GM19324 (cell line): ENCODE results near the gene NKX3-2.

Experiments used
- ATAC-seq: cut with Tn5 transposase; IDR thresholded peaks from one replicate; pipeline ENCODE4 v1.9.1; 2021; ENCODE audit warnings: mild to moderate bottlenecking, moderate library complexity; ENCODE audit not compliant: unreplicated experiment, low FRiP score

NKX3-2 gene

DNA sequence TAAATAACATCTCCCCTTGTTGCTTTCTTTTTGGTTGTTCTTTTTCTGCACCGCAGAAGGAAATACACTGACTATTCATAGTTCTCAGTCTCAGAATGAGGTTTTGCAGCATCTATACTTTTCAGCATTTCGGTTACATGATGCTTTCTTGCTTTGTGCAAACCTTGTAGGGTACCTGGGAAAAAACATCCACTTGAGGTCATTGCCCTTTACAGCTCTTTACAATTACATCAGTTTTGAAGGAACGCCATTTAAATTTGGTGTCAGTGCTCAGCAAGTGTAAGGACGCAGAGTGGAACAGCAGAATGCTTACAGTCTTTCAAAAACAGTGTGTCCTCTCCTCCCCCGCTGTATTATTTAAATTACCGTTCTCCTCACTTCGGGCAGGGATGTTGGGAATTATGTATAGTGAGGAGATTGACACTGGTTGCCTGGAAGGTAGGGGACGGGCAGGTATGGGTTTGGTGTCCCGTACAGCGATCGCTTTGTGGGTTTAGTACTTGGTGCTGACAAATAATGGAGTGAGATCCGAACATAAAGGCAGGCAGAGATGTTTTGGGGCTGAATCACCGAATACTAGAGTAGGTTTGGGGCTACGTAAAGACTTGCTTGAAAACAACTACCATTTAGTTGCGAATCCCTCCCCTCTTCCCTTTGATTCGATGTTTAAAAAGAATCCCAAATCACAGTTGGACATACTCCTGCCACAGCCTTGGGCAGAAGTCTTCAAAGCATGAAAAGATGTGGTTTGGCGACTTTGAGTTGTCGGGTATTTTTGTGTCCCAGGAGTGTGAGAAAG is 2.0 kb upstream of the NKX3-2 start:
- ATAC-seq, result no peak

DNA sequence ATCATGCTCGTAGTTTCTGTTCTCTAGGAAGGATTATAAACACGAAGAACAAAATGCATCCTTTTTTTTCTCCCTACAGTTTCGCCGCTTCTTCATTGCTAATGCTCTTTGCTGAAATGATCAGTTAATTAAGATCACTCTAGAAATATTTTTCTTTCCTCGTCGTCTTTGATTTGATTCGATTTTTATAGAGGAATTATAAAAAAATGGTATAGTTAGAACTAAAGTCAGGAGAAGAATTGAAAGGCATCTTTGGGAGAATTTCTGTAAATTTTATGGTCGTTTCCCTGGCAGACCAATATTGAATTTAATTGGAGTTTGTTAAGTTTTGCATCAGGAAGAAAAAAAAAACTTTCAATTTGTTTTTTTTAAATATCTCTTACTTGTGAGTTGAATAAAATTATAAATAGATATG is 1.1 kb upstream of the NKX3-2 start:
- no peak for ATAC-seq

DNA sequence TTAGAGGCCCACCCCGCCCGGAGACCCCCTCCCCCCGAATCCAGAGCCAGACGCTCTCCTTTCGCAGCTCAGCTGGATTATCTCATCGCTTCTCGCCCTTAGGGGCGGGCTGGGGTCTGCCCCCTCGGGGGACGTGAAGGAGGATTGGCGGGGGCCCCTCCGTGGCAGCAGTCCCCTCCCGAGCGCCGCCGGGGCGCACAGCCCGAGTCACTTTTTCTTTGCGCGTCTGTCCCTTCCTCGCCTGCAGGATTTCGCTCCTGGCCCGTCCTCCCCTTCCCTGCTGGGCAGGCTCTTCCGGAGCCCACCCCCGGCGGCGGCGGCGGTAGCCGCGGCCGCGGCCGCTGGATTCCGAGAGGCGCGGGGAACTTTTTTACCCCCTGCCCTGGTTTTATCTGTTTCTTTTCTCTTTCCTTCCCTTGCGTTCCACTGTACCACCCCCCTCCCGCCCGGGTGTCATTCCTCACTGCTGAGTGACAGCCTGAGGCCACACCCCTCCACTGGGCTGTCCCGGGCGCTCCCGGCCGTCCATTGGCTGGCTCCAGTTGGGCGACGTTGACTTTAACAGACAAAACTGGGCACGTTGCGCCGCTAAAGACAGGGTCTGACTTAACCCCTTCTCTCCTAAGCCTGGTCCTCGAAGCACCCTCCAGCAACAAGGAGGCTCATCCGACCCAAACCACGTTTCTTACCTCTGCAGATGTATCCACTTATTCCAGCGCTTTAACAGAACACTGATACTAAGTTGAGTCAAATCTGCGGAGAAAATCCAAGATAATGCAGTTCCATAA is 492 bp upstream of the NKX3-2 start:
- no peak for ATAC-seq

DNA sequence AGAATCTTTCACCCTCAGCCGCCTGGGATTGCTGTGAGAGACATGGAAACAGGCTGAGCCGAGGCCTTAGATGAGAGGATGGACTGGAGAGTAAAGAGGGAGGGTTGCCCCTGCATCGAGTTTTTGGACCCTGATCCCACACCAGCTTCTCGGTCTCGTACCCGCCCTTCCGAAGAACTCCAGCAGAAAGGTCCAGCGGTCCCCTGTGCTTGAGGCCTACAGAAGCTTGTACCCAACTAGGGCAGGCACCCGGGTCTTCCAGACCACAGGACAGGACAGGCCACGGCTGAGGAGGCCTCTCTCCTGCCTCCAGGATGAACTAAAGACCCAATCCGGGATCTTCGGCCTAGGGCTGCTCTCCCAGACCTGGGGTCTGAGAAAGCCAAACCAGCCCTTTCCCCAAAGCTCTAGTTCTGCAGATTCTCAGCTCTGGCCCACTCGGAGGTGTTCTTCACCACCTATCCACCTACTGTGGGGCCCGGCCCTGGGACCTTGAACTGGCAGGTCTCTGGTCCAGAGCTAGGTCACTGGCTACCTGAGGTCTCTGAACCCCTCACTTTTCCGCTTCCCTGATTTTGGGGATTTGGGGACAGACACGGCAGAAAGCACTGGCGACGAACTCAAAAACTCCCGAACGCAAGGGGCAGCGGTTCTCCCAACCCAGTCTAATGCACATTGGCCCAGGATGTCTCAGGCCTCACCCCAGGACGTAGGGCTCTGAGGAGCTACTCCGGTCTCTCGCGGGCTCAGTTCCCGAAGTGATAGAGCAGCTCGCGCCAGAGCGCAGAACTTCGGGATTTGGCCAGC is 1.1 kb downstream of the NKX3-2 start:
- ATAC-seq, result no peak

DNA sequence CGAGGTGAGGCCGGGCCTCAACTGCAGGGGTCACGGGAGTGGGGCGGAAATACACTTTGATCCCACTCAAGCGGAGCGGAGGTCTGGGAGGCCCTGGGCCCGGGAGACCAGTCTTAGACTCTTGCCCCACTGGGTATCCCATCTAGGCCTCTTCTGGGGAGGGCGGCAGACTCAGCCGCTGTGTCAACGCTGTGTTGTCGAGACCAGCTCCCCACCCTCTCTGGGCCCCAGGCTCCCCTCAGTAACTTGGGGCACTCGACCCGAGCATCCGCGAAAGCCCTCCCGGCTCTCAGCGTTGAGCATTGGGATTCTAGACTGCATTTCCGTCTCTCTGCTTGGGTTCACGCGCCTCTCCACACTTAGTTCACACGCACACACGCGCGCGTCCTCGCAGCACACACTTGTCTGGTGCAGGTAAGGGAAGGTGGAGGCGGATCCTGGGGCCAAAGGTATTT is 1.7 kb downstream of the NKX3-2 start:
- ATAC-seq, result no peak

DNA sequence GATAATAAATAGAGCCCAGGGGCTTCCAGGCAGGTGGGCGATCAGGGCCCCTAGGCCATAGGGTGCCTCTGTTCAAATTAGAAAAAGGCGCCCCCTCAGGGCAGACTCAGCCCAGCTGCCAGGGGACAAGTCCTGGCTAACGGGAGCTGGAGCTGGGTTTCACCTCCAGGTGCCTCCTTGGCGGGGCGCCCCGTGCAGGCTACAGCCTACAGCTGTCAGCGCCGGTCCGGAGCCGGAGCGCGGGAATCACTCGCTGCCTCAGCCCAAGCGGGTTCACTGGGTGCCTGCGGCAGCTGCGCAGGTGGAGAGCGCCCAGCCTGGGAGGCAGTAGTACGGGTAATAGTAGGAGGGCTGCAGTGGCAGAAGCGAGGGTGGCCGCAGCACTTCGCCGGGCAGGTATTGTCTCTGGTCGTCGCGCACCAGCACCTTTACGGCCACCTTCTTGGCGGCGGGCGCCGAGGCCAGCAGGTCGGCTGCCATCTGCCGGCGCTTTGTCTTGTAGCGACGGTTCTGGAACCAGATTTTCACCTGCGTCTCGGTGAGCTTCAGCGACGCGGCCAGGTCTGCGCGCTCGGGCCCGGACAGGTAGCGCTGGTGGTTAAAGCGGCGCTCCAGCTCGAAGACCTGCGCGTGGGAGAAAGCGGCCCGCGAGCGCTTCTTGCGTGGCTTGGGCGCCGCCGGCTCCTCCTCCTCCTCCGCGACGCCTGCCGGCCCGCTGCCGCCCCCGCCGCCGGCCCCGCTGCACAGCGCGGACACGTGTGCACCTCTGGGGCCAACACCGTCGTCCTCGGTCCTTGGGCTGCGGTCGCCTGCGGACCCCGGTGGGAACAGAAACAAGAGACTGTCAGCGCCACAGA is 2.4 kb downstream of the NKX3-2 start:
- no peak for ATAC-seq

DNA sequence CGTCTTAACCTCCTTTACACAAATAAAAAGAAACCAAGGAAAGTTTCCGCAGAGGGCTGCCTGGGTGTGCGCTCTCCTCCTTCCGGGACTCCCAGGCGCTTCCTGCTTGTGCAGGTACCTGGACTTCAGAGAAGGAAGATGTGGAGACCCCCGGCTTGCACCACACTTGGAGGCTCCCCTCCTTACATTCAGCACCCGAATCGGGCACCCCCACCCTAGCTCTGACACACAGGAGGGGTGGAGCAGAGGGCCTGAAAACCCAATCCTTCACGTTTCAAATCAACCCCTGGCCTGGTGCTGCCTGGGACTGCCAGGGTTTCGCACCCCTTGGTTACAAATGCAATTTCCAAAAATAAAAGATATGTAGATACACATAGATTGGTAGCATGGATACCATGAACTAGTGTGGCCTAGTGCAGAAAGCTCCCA is 3.1 kb downstream of the NKX3-2 start:
- no peak for ATAC-seq

DNA sequence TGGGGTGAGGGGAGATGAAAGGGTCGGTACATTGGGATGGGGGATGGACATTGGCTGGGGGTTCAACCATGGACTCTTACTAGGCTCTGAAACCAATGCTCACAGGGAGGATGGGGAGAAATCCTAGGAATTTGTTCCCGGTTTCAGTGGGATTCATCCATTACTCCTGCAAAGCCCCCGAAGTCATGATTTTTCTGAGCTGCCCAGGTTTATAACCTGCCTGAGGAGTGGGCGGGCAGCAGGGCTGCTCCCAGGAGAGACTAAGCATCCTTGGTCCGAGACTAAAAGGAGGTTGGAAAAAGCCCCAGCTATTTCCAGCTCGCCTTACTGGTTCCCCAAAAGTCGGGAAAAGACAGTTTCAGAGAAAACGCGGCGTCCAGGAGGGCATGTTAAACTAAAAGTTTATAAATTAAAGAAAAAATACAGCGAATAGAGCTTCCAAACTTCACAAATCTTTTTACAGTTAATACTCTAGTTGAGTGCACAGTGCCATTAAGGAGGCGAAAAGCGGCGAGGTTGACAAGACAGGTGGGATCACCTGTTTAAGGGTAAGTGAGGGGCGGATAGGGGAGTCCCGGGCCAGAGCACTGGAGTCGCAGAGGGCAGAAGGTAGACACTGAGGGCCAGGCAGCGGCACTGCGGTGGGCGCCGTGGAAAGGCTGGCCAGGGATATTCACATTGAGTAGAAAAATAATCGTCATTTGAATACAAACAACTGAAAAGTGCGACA is 3.7 kb downstream of the NKX3-2 start:
- no peak for ATAC-seq

DNA sequence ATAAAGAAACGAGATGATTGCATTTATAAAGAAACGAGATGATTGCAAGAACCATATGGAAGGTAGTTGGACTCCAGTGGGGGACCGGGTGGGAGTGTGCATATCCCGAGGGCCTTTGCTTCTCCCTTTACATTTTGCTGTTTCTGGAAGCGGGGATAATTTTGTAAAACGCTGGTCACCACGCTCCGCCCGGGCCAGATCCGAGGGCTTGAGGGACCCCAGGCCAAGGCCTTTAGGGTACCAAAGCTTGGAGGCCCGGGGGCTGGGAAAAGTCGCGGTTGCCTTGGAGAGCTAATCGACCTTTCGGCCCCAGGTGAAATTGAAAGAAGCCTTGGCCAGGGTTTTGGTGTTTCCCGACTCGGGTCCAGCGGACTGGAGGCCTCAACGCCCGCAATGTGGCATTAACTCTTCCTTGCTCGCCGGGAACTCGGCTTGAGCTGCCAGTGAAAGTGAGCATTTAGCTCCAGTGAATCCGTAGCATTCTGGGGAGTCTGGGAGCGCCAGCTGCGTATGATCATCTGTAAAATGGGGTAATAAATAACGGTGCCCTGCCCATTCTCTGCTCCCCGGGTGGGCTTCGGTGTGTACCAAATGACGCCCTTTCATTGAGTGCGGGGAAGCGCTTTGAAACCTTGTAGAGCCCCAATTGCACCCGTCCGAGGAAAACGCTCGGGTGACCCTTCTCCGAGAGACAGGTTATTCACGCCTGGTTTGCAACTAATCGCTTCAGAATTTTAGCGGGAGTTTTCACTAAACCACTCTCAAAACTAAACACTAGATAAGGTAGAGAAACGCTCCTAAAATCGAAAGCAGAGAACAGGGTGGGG is 4.5 kb downstream of the NKX3-2 start:
- no peak for ATAC-seq

DNA sequence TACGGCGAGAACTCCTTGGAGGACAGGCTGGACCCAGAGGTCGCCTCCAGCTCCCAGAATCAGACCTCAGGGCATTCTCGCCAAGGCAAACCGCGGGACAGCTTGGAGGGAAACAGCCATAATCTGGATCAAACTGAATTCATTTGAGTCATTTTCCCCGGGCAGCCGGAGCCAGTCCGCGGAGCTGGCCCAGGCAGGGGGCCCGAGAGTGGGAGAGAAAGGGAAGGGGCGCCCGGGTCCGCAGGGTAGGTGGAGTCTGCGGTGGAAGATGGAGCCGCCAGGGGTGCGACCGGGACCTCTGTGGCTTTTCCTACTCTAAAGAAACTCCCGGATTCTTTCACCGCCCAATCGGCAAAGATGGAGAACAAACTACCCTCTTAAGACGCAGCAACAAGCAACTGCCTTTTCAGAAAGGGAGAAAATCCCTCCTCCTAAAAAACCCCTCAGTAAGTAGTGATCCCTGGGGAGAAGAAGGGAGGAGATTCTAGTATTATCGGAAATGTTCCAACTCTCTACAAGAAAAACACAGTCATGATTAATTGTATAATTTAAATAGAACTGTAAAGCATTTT is 5.2 kb downstream of the NKX3-2 start:
- no peak for ATAC-seq

DNA sequence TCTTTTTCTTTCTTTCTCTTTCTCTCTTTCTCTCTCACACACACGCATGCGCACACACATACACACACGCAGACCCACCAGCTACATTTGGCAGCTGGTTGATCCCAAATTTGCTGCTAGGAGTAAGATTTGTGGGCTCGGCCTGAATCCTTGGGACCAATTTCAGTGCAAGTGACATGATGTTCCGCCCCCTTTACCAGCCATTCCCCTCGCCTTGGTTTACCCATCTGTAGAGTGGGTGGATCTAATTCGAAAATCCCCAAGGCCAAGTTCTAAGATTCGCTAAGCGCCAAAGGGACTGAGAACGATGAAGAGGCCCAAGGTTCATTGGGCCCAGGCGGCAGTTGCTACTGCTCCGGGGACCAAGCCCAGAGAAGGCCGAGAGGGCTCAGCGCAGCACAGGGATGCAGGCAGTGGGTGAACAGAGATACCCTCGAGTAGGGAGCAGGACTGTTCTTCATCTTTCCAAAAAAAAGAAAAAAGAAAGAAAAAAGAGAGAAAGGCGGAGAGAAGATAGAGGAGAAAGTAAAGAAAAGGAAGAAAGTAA is 5.8 kb downstream of the NKX3-2 start:
- ATAC-seq, result no peak

DNA sequence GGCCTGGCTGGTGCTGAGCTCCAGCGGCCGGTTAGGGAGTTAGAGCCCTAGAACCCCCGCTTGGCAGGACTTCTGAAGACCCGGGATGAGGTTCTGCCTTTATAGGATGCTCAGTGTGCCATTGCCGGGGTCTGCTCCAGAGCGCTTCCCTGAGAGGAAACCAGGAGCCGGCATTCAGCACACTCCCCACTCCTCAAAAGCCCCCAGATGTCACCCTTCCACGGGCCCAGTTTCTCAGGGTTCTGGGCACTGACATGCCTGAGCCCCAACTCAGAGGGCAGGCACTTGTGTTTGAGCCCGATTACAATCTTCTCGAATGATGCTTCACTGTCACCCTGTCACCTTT is 6.5 kb downstream of the NKX3-2 start:
- ATAC-seq, result no peak

DNA sequence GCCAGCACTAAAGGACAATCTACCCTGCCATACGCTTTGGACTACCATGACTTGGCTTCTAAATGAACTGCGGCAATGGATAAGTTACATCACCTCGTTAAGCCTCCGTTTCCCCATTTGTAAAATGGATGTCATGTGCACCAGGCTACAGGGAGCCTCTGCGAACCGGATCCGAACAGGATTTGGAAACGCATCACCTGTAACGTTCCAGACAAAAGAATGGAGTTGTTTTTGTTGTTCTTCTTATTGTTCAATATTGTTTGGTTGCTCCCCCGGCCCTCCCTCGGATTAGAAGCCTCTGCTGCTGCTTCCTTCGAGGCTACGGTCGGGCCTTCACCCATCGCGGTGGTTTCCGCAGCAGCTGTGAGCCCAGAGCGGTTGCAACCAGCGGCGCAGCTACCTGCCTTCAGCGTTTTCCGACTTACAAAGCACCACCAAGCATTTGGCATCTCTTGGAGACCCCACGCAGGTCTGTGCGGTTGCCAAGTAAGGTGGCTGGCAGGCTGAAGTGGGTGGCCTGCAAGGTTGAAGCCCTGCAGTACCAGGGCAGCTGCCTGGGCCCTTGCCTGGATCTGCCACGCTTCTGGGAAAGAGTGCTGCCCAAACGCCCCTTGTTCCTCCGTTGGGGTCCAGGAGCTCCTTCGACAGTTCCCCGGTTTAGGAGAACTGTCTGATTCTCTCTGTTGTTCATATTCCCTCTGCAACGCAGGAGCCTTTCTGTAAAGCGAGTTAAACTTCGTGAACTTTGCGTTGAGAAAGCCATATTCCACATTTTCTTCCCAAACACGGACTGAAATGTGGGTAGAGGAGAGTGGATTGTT is 7.1 kb downstream of the NKX3-2 start:
- no peak for ATAC-seq

DNA sequence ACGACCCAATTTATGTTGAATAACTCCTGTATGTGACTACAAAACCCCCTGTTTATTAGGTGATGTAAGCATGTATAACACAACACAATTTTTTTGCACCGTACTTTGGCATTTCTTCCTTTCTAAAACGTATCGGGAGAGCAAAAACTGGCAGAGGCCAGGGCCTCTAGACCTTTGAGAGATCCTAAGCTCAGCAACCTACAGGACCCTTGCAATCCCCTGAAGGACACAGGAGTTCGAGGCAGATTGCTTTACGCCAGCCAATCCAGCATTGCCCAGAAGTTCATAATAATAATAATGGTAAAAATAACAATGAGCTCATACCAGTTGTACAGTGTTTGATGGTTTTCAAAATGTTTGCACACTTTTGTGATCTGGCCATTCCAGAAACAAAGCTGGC is 7.7 kb downstream of the NKX3-2 start:
- no peak for ATAC-seq

DNA sequence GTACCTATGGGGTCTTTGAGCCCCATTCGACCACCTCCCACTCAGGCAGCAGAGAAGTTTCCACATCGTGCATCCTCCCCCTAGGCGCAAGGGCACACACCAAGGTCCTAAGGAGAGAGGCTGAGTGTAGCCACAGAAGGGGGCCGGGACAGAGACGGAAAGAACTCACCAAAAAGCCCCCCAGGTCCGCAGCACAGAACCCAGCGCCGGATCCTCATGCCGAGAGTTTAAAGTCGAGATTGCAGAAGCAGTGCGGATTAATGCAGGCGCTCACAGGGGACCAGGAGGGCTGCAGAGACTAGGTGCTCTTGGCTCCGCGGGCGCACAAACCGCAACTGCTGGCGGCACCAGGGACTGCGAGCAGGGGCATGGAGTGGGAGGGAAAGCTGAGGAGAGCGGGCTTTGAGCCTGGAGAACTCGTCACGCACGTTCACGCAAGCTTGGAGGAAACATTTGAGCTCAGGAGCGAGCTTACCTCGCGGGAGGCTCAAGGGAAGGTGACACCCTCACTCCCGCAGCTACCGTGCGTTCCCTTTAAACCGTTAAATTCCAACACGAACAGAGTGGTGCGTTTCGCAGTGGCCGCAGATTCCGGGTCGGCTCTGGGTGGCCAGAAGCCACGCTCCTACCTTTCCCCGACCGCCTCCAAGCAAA is 8.5 kb downstream of the NKX3-2 start:
- no peak for ATAC-seq

DNA sequence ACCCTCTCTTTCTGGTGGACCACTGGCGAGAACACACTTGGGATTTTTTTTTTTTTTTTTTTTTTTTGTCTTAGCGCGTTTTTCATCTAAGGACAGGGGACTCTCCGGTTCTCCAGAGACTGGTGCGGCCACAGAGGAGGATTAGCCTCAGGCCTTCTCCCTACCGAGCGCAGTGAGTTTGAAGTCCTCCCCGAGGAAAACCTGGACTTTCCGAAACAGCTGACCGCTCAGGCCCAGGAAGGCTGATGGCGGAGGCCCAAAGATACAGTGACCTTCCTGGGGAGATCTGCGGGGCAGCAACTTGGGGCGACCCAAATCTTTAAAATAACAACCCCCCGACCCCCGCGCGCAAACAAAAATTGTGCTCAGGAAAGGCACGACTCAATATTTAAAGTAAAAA is 9.2 kb downstream of the NKX3-2 start:
- no peak for ATAC-seq
